Mucosa of gallbladder (tissue), 1 donor: ENCODE results near the gene ZRANB3. TPM values are rescaled to one million over a fixed set of nuclear protein-coding genes. Genes with fewer than 3 reads are reported as not detected.

Experiments
- total RNA-seq: library from RNA; stranded (reverse); gene quantifications from one replicate; pipeline ENCODE4 v1.2.1, GENCODE V29; 2021
- donor health status: DM: no; HTN: no; CAD: no.

Gene ZRANB3
- total RNA-seq, 1 donor from 2014 or later, result 4.8 TPM

Other genes with a start within 250 kb of the ZRANB3 start
- 25.0 TPM for gene R3HDM1, start 266 bp upstream of the ZRANB3 start, total RNA-seq
- gene UBXN4, start 210.6 kb upstream of the ZRANB3 start, total RNA-seq, result 106 TPM